Effector CD4-positive, alpha-beta T cell (primary cell): ENCODE data around the gene NOTCH1.

Experiments
- DNase-seq: peaks from one replicate; pipeline ENCODE4 v3.0.0-alpha.2; 2020

NOTCH1 gene

DNA sequence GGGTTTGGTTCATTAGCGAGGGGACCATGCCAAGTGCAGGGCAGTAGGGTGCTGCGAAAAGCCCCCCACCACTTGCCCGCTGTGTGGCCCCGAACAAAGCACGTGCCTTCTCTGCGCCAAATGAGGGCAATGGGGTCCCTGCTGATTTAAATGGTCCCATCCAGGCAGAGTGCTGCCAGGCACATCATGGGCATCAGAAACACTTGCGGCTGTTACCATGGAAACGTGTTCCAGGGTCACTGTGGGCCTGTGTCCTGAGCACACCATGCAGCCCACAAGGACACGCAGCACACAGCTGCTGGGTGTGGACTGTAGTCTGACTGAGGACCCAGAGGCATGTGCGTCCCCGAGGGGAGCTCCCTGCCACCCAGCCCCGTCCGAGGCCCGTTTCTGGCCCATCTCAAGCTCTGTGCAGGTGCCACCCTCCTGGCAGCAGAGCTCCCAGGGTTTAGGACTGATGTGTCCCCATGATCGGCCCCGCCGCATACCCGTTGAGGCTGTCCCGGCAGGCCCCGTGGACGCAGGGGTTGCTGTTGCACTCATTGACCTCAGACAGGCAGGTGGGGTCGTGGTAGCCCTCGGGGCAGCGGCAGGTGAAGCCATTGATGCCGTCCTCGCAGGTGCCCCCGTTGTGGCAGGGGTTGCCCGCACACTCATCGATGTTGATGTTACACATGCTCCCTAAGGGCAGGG, 31.7 kb downstream of the NOTCH1 start:
- DNase-seq = no peak

DNA sequence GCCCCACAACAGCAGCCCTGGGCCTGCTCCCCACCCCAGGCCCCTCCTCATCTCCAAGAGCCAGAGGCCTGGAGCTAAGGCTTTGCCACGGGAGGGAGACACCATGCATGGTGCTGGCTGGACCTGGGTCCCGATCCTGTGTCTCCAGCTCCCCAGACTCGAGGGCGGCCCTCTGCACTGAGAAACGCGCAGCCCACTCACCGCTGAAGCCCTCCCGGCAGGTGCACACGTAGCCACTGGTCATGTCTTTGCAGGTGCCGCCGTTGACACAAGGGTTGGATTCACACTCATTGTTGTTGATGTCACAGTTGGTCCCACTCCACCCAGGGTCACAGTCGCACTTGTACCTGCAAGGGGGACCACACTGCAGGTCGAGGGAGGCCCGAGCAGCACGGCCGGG, 32.7 kb downstream of the NOTCH1 start:
- DNase-seq = no peak

DNA sequence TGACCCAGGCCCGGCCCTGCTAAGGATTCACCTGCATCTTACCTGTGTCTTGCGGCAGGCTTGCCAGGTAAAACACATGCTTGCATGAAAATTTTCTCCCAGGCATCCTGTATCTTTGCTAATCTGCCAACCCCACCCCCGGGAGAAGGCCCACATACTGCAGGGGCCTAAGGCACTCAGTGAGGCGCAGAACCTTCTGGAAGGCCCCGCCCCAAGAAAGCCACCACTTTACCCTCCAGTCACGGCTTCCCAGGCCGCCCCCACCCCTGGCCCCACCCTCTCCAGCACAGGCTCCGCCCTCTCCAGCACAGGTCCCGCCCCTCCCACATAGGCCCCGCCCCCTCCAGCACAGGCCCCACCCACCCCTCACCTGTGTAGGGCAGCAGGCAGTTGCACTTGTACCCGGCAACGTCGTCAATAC, 33.2 kb downstream of the NOTCH1 start:
- DNase-seq = no peak

DNA sequence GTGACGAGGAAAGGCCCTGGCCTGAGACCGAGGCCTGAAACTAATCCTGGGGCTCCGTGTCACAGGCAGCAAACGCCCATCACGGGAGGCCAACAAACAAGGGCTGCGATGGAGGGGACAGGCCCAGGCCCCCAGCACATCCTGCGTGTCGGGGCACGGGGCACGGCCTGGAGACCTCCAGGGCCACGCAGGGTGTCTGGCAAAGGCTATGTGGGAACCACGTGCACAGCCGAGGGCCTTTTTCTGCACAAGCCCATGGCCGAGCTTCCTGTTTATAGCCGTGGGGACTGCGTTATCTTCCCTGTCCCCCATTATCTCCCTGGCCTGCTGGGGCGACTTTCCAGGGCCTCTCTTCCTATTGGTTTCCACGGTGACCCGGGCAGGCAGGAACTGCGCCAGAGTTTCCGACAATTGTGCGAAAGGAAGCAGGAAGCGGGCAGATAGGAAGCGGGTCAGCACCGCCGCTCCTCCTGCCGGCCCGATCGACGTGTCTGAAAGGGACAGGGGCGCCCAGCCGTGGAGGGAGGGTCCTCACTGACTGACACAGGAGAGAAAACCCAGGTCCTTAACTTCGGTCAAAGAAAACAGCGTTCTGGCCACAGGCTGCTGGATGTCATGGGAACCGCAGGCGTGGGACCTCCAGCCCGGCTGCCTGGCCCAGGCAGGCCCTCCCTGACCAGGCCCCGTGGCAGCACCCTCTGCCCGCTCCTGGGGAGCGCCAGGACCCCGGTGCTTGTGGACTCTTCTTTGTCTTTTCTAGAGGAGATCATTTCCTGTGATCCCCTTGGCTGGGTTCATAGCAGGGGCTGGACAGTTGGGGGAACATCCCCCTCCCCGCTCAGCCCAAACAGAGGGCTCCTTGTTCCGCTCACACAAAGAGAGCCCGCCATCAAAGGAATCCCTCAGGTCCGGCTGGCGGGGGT, 33.9 kb downstream of the NOTCH1 start:
- DNase-seq = no peak

DNA sequence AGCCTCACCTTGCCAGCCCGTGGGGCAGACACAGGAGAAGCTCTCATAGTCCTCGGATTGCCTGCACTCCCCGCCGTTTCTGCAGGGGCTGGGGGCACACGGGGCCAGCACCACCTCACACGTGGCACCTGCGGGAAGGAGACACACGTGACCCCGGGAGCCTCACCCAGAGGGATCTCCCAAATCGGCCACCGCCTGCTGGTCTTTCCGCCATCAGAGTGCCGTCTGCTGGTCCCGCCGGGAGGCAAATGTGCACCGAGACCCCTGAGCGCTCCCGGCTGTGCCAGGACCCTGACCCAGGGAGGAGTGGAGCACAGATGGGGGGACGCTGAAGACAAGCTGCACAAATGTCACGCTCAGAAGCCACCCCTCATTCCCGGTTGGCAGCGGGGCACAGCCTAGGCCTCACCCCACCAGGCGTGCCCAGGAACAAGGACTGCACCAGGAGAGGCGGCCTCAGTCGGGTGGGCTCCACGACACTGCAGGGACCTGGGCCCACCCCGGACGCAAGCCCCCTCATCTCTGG, 34.6 kb downstream of the NOTCH1 start:
- no peak for DNase-seq

DNA sequence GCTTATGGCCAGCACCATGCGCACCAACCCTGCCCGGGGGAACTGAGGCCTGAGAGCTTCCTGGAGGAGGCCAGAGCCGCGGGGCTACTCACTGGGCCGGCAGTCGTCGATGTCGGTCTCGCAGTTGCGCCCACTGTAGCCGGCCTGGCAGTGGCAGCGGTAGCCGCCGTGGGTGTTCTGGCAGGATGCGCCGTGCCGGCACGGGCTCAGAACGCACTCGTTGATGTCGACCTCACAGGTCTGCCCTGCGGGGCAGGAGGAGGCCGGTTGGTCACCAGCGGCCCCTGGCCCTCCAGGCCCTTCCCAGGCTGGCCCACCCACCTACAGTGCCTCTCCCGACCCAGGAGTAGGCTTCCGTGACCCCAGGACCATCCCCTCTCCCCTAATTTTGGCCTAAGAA, 35.3 kb downstream of the NOTCH1 start:
- DNase-seq = no peak

DNA sequence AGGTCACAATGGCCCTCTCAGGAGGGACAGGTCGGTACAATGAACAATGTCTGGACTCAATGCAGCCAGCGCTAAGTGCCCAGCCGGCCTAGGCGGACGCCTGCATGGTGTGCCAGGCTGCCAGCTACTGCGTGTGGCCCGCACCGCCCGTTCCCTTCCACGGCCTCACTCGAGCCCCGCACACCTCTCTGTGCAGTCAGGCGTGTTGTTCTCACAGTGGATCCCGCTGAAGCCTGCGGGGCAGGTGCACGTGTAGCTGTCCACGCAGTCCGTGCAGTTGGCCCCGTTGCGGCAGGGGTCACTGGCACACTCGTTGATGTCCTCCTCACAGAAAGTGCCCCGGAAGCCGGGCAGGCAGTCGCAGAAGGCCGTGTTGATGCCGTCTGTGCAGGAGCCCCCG, 36.3 kb downstream of the NOTCH1 start:
- no peak for DNase-seq

DNA sequence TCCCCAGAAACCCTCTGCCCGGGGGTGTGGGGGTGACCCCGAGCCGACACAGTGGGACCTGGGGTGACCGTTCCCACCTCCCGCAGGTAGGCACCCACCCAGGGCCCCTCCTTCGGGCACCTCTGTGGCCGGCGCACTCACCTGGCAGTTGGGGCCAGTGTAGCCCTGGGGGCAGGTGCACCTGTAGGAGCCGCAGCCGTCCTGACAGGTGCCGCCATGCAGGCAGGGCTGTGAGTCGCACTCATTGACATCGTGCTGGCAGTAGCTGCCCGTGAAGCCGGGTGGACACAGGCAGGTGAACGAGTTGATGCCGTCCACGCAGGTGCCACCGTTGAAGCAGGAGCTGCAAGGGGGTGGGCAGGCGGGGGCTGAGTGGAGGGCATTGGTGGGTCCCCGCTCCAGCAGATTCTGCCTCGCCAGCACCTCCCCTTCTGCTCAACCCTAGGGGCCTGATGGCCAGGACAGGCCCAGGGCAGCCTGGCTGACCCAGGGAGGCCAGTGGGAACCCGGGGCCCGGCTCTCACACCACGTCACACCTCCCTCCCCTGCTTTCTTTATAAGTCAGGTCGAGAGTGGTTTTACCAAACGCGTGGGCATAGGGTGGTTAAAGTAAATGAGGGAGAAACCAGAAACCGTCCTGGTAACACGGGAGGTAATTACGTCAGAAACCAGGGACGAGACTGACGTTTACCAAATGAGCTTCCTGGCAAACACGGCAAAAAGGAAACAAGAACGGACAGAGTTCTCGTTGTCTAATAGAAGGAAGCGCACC, 36.9 kb downstream of the NOTCH1 start:
- DNase-seq = no peak

DNA sequence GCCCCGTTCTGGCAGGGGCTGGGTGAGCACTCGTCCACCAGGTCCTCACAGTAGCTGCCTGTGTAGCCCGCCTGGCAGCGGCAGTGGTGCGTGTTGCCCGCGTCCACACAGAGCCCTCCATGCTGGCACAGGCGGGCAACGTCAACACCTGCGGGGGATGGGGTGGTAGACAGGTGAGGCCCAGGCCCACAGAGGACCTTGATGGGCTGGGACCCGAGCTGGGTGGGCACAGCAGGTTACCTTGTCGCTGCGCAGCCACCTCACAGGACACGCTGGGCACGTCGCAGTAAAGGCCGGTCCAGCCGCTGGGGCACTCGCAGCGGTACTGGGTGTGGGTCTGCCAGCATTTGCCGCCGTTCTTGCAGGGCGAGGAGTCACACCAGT, 37.9 kb downstream of the NOTCH1 start:
- no peak for DNase-seq

DNA sequence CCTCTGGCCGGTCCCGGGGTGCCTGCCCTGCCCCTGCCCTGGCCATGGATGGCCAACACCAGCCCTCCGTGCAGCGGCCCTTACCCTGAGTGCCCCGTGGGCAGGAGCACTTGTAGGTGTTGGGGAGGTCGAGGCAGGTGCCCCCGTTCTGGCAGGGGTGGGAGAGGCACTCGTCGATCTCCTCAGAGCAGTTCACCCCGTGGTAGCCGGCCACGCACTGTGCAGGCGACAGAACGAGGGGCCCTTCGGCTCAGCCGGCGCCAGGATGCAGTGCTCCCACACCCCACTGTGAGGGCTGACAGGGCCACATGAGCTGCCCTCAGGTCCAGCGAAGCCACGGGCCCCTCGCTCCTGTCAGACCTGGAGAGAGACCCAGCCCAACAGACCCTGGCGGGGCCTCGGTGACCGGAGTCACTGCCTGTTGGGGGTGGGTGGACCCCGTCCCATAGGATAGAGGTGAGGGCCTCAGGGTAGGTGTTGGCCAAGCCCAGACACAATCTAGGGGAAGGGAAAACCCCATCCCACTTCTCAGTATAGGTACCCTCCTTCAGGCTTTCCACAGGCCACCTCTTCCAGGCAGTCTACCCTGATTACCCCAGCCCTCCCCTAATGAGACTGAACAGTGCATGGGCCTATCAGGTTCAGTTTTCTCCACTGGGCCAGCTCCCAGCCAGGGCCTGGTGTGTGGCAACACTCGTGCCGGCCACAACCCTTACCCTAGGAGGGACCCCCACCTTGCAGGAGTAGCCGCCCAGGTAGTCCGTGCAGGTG, 38.4 kb downstream of the NOTCH1 start:
- no peak for DNase-seq

DNA sequence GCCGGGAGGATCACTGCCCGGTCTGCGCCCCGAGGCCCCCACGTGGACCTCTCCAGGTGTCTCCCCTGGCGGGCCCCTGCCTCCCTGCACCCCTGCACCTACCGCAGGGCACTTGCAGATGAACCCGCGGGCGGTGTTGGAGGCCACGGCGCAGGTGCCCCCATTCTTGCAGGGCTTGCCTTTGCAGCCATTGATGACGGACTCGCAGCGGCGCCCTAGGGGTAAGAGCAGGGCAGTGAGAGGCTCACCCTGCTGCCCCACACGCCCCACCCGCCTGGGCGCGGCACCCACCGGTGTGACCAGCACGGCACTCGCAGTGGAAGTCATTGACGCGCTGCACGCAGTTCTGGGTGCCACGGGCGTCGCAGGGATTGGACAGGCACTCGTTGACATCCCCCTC, 39.4 kb downstream of the NOTCH1 start:
- DNase-seq = no peak

DNA sequence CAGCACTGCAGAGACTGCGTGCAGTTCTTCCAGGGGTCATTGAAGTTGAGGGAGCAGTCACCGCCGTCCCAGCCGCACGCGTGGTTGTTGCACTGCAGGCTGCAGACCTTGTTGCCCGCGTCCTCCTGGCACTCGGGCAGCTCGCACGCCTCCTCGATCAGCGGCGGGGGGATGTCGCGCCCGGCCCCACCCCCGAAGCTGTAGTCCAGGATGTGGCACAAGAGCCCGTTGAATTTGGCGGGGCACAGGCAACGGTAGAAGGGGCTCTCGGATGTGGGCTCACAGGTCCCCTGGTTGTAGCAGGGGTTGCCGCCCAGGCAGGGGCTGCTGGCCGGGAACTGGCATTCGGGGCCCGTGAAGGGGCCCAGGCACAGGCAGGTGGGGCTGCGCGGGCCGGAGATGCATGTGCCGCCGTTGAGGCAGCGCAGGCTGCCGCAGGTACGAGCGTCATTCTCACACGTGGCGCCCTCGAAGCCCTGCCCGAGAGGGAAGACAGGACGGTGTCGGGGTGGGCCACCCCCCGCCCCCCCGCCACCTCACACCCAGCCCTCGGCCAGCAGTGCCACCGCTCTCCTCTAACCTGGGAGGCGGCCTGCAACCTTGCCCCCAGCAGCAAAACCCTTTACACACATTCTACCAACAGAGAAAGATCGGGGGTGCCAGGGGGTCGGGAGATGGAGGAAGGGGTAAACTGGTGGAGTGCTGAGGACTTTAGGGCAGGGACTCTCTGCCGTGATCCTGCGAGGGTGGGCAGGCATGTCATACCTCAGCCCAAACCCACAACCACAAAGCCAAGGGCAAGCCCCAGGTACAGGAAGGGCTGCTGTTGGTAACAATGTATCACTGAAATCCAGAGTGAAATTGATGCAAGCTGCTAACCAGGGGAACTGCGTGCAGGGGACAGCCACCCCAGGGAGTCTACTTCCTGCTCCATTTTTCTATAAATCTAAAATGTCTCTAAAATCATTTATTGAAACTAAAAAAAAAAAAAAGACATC, 40.1 kb downstream of the NOTCH1 start:
- no peak for DNase-seq

DNA sequence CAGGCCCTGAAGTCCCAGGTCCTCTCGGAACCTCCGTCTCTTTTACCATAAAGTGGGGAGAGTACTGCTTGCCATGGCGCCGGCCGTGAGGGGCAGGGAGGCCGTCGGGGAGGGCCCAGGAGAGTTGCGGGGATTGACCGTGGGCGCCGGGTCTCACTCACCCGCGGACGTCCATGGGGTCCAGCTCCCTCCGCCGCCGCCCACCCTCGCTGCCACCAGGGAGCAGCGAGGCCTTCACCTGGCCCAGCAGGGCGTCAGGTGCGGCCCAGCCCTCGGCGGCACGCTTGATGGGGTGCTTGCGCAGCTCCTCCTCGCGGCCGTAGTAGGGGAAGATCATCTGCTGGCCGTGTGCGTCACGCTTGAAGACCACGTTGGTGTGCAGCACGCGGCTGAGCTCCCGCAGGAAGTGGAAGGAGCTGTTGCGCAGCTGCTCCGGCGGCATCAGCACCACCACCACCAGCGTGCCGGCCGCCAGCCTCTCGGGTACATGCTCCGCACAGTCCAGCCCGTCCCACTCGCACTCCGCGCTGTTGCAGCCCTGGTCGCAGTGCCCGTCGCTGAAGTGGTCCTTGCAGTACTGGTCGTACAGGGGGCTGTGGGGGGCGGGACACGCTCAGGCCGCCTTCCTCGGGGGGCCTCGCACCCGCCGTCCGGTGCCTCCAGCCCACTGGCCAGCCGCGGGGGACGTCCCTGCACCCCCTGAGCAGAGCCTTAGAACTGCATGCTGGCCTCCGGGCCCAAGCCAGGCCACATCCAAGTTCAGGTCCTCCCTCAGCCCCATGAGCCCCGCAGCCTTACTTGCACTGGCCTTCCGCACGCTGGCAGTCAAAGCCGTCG, 41.1 kb downstream of the NOTCH1 start:
- DNase-seq = no peak

DNA sequence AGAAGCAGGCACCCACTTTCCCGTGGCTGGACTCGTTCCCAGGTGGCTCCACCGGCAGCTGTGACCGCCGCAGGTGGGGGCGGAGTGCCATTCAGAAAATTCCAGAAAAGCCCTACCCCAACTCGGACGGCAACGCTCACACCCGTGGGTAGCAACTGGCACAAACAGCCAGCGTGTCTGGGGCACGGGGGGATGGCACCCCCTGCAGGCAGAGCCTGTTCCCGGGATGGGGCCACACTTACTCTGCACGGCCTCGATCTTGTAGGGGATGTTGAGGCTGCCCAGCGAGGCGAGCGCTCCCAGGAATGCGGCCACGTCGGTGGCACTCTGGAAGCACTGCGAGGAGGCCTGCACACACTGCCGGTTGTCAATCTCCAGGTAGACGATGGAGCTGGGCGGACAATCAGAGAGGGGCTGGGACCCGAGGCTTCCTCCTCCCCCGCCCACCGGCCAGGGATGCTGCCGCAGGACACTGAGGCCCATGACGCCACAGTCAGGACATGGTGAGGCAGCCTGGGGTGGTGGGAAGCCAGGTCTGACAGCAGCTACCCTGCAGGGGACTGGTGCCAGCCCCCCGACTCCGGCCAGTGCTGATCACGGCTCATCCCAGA, 42.8 kb downstream of the NOTCH1 start:
- DNase-seq = no peak

DNA sequence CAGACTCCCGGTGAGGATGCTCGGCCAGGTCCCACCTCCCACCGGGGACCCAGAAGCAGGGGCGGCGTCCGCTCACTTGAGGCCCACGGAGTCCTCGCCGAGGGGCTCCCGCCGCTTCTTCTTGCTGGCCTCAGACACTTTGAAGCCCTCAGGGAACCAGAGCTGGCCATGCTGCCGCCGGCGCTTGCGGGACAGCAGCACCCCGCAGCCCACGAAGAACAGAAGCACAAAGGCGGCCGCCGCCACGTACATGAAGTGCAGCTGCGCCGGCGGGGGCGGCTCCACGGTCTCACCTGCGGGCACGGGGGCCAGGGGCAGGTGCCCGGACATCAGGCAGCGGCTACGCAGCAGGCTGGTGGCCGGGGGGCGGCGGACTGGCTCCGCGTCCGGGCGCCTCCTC, 43.7 kb downstream of the NOTCH1 start:
- DNase-seq = no peak

DNA sequence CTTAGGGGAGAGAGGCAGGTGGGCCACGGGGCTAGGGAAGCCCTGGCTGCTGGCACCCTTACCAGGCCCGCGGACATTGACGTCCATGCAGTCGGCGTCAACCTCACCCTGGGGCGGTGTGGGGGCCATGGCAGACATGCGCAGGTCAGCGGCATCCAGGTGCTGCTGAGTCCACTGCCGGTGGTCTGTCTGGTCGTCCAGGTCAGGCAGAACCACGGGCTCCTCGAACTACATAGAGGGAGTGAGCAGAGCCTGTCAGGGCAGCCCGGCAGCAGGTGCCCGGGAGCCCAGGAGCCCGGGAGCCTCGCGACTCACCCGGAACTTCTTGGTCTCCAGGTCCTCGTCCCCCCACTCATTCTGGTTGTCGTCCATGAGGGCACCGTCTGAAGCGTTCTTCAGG, 44.2 kb downstream of the NOTCH1 start:
- DNase-seq = no peak

DNA sequence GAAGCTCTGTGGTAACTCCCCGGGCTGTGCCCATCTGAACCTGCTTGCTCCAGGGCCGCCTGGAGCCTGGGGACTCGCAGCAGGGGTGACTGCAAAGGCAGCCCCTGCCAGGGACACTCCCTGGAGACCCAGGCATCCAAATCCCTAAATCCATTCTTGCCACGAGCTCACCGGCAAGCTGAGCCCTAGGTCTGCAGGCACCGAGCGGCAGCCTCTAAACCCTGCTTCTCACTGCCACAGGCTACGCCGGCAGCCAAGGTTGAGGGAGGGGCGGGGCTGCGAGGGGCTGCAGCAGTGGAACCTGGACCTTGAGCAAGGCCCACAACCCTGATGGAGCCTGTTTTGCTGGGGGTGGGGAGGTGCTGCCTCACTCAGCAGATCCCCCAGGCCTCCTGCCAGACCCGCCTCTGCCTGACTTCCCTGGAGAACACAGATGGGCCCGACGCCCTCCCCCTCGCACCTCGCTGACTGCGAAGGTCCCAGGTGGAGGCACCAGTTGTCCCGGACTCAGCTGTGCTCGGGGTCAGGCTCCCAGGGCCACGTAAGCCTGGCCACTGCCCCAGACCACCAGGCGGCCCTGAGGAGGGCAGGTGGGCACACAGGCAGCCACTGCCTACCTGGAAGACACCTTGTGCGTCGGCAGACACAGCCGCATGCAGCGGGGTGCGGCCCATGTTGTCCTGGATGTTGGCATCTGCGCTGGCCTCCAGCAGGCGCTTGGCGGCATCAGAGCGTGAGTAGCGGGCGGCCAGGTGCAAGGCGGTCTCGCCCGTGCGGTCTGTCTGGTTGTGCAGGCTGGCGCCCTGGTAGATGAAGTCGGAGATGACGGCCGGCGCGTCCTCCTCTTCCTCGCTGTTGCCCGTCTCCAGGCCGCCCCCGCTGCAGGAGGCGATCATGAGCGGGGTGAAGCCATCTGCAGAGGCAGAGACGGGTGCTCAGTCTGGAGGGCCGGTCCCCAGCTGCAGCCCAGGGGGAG, 45.6 kb downstream of the NOTCH1 start:
- no peak for DNase-seq
